SU-DHL-6 (cell line): ENCODE results near the gene NYAP2.

Experiments
- H2AFZ ChIP-seq: fragments of 200-600 bp; sonication (generic); 2 replicates; pipeline ENCODE4 v1.6.1; 2014; ENCODE audit warnings: low read depth, mild to moderate bottlenecking, moderate library complexity, mixed read lengths, antibody characterized with exemption, low read length; ENCODE audit not compliant: severe bottlenecking
- H3F3A ChIP-seq: fragments of 200-600 bp; shearing (Covaris generic); 2 replicates; pipeline ENCODE4 v1.6.0; 2016; ENCODE audit warnings: antibody characterized with exemption, mild to moderate bottlenecking; ENCODE audit not compliant: insufficient read depth
- H3K27ac ChIP-seq: fragments of 200-600 bp; sonication (generic); 2 replicates; pipeline ENCODE4 v1.5.1; 2016; ENCODE audit warnings: low read depth, mild to moderate bottlenecking, low read length, moderate library complexity, mixed read lengths
- H3K27me3 ChIP-seq: fragments of 200-600 bp; sonication (generic), shearing (Covaris generic); 2 replicates; pipeline ENCODE4 v1.6.0; 2014; ENCODE audit warnings: mild to moderate bottlenecking, low read length
- H3K36me3 ChIP-seq: fragments of 200-600 bp; sonication (generic); 2 replicates; pipeline ENCODE4 v1.6.1; 2014; ENCODE audit warnings: mild to moderate bottlenecking, low read length, mixed read lengths
- H3K4me2 ChIP-seq: fragments of 300-600, 200-600 bp; shearing (Covaris generic), sonication (generic); 2 replicates; pipeline ENCODE4 v1.6.0; 2014; ENCODE audit warnings: low read length, low read depth, mild to moderate bottlenecking; ENCODE audit not compliant: poor library complexity, severe bottlenecking
- H3K4me3 ChIP-seq: fragments of 200-600 bp; sonication (generic); 2 replicates; pipeline ENCODE4 v1.5.1; 2014; ENCODE audit warnings: antibody characterized with exemption, low read length, mild to moderate bottlenecking, mixed read lengths; ENCODE audit not compliant: insufficient read depth, poor library complexity, severe bottlenecking
- H3K79me2 ChIP-seq: fragments of 200-600 bp; sonication (generic); 2 replicates; pipeline ENCODE4 v1.6.1; 2014; ENCODE audit warnings: mild to moderate bottlenecking, low read length, moderate library complexity; ENCODE audit not compliant: insufficient read depth
- H3K9ac ChIP-seq: fragments of 200-600 bp; sonication (generic); 2 replicates; pipeline ENCODE4 v1.7.0; 2014; ENCODE audit warnings: mild to moderate bottlenecking, low read length
- H3K9me2 ChIP-seq: fragments of 200-600 bp; sonication (generic); replicated peaks from 2 replicates; pipeline ENCODE4 v1.6.1; 2014; ENCODE audit warnings: low read length; ENCODE audit not compliant: insufficient read depth
- H3K9me3 ChIP-seq: fragments of 200-600 bp; sonication (generic); 2 replicates; pipeline ENCODE4 v1.6.1; 2014; ENCODE audit warnings: low read length, mixed read lengths; ENCODE audit not compliant: insufficient read depth
- H4K20me1 ChIP-seq: fragments of 200-600 bp; sonication (generic); 2 replicates; pipeline ENCODE4 v1.6.1; 2014; ENCODE audit warnings: low read depth, mild to moderate bottlenecking, antibody characterized with exemption, low read length, moderate library complexity, mixed read lengths
- EZH2phosphoT487 ChIP-seq: fragments of 200-600 bp; sonication (generic), shearing (Covaris generic); conservative IDR thresholded peaks from 2 replicates; pipeline ENCODE4 v1.6.1; 2018; ENCODE audit warnings: mild to moderate bottlenecking, antibody characterized with exemption, low read length, moderate library complexity, mixed read lengths
- TF ChIP-seq, protein P1 (sequence below): fragments of 200-600 bp; sonication (generic); IDR thresholded peaks from one replicate; pipeline ENCODE4 v1.5.1; 2017; ENCODE audit warnings: antibody characterized with exemption, mild to moderate bottlenecking, low read length, moderate library complexity; ENCODE audit not compliant: insufficient read depth, poor library complexity, severe bottlenecking

NYAP2 gene

DNA sequence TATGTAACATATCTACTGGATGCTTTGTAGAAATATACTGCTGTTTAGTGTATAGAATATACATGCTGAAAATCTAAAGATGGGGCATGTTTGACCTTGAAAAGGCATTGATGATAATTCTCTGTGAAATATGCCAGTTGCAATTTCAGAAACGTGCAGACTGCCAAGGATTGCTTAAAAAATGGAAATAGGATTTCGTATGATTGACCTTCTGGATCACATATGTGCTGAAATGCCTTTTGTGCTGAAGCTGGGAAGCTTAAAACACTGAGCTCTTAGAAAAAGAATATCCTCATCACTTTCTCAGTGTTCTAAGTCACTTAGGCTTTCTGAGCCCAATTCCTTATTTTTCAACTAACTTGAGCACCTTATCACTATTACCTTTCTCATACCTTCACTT is 14.3 kb downstream of the NYAP2 start:
- no peaks in the 10 kb centered on the region for H3F3A ChIP-seq
- TF ChIP-seq EZH2phosphoT487 = no peak
- TF ChIP-seq, protein P1, sequence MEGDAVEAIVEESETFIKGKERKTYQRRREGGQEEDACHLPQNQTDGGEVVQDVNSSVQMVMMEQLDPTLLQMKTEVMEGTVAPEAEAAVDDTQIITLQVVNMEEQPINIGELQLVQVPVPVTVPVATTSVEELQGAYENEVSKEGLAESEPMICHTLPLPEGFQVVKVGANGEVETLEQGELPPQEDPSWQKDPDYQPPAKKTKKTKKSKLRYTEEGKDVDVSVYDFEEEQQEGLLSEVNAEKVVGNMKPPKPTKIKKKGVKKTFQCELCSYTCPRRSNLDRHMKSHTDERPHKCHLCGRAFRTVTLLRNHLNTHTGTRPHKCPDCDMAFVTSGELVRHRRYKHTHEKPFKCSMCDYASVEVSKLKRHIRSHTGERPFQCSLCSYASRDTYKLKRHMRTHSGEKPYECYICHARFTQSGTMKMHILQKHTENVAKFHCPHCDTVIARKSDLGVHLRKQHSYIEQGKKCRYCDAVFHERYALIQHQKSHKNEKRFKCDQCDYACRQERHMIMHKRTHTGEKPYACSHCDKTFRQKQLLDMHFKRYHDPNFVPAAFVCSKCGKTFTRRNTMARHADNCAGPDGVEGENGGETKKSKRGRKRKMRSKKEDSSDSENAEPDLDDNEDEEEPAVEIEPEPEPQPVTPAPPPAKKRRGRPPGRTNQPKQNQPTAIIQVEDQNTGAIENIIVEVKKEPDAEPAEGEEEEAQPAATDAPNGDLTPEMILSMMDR = no peak
- no peaks in the 10 kb centered on the region for H3K9me2 ChIP-seq
- H3K36me3 ChIP-seq = no peaks in the 10 kb centered on the region
- no peak overlapping the region for H3K4me2 ChIP-seq
- no peak overlapping the region for H3K4me3 ChIP-seq
- H2AFZ ChIP-seq = no peak overlapping the region
- H3K9ac ChIP-seq = no peak overlapping the region
- no peaks in the 10 kb centered on the region for H3K9me3 ChIP-seq
- no peaks in the 10 kb centered on the region for H3K27me3 ChIP-seq
- H4K20me1 ChIP-seq = no peaks in the 10 kb centered on the region
- H3K27ac ChIP-seq = no peak overlapping the region
- no peaks in the 10 kb centered on the region for H3K79me2 ChIP-seq

DNA sequence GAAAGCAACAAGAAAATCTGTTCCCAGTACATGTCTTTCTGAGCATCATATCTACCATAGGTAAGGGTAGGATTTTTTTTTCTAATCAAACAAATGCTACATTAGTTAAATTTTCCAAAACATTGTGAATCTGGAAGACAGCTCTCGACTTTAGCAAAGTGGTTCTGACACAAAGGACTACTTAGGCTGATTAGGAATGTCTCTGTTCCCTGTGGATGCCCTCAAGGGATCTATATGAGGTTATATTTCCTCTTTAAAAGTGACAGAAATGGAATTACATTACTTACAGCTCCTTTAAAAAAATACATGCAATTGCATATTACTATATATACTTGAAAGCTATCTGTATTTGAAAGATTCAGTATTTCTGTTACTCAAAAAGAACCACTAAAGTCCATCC is 15.4 kb downstream of the NYAP2 start:
- Histone ChIP-seq H2AFZ (no peak overlapping the region), H3K27me3 (no peaks in the 10 kb centered on the region), H3K4me2 (no peak overlapping the region), H4K20me1 (no peaks in the 10 kb centered on the region), H3K27ac (no peak overlapping the region), H3K4me3 (no peak overlapping the region), H3K9ac (no peak overlapping the region), H3K9me3 (no peaks in the 10 kb centered on the region), H3K79me2 (no peaks in the 10 kb centered on the region), H3F3A (no peaks in the 10 kb centered on the region), H3K9me2 (no peaks in the 10 kb centered on the region), H3K36me3 (no peaks in the 10 kb centered on the region)
- TF ChIP-seq, protein P1 = no peak
- no peak for TF ChIP-seq EZH2phosphoT487

GRCh38 chr2:225415341-225415740 is 15.8 kb downstream of the NYAP2 start:
- H3K79me2 ChIP-seq = no peaks in the 10 kb centered on the region
- H3K9me3 ChIP-seq = no peaks in the 10 kb centered on the region
- H3F3A ChIP-seq = no peaks in the 10 kb centered on the region
- no peaks in the 10 kb centered on the region for H4K20me1 ChIP-seq
- H3K4me2 ChIP-seq = no peak overlapping the region
- no peak overlapping the region for H2AFZ ChIP-seq
- no peaks in the 10 kb centered on the region for H3K36me3 ChIP-seq
- H3K9ac ChIP-seq = no peak overlapping the region
- H3K4me3 ChIP-seq = no peak overlapping the region
- H3K27ac ChIP-seq = no peak overlapping the region
- H3K9me2 ChIP-seq = no peaks in the 10 kb centered on the region
- H3K27me3 ChIP-seq = no peaks in the 10 kb centered on the region
- TF ChIP-seq, protein P1 = no peak
- no peak for TF ChIP-seq EZH2phosphoT487
